ENCODE results near the gene SMIM1.

Gene SMIM1

DNA sequence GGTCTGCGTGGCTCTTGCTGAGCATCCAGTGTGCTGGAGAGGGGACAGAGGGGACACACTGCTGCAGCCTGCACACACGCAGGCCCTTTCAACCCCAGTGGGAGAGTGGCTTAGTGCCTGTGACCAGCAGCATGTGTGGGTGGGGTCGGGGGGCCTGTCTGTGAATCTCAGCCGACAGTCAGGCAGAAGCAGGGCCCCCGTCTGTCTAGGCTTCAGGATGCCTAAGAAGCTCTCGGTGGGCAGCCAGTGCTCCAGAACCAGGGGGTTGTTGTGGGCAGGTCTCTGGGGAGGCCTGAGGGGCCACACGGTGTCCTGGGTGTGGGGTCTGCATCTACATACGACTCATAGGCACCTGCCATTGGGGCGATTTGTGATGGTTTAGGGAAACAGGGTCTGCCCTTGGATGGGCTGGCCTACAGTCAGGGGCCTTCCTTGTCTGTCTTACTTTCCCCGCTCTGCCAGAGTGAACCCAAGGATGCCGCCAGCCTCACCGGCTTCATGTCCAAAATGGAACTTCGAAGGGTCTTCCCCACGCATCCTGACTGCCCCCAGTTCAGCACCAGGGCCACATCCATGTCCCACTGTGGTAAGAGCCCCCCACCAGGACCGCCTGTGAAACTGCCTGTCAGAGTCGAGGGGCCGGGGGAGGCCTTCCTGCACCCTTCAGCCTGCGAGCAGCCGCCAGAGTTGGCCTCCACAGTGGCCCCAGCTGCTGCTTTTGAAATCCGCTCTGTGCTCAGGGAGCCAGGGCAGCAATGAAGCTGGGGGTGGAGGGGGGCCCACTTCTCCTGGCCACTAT lies 18.7 kb upstream of the SMIM1 start:
- no peak for DNase-seq (ENCODE audit: low read depth in 2 of 3, low spot score in 2 of 3)

DNA sequence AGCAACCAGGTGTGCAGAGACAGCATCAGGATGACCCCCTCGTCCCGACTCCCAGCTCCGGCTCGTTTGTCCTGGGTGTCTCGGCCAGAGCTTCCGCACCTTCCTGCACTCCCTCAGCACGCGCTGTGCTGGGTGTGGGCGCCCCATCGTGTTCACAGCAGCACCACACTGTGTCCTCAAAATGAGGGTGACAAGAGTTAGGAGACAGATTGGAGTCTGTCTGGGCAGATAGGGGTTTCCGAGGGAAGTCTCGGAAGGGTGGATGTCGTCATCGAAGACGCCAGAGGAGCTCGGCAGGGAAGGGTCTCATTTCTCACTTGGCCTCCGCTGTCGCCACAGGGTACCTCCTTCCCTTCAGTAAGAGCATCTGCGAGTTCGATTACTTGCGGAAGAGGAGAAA lies 16.2 kb upstream of the SMIM1 start:
- no peak for DNase-seq (ENCODE audit: low read depth in 2 of 3, low spot score in 2 of 3)

DNA sequence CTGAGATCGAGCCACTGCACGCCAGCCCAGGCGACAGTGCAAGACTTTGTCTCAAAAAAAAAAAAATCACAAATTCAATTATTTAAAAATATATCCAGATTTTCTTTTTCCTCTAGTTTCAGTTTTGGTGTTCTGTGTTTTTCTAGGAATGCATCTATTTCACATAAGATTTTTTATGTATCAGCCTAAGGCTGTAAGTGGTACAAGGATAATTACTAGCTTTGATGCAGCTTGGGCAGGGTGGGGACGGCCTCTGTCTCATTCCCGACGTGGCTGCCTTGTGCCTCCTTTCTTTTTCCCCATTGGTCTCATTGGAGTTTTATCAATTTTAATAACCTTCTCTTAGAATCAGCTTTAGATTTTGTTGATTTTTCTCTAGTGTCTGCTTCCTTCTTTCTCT lies 13.4 kb upstream of the SMIM1 start:
- no peak for DNase-seq (ENCODE audit: low read depth in 2 of 3, low spot score in 2 of 3)

DNA sequence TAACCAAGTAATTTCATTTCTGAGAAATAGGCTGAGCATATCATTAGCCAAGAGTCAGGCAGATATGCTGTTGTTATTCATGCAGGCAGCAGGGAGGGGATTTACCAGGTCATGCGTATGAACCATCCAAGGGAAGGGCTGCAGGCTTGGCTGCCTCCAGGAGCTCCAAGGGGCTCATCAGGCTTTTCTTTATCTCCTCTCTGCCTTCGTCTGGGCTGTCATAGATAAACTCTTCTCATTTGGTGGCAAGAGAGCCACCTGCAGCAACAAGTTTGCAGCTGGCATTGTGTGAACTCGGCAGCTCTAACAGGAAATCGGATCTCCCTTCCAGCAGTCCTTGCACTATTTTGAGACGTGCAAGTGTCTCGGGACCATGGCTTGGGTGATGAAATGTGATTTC lies 12.8 kb upstream of the SMIM1 start:
- DNase-seq (ENCODE audit: low read depth in 2 of 3, low spot score in 2 of 3), result no peak

DNA sequence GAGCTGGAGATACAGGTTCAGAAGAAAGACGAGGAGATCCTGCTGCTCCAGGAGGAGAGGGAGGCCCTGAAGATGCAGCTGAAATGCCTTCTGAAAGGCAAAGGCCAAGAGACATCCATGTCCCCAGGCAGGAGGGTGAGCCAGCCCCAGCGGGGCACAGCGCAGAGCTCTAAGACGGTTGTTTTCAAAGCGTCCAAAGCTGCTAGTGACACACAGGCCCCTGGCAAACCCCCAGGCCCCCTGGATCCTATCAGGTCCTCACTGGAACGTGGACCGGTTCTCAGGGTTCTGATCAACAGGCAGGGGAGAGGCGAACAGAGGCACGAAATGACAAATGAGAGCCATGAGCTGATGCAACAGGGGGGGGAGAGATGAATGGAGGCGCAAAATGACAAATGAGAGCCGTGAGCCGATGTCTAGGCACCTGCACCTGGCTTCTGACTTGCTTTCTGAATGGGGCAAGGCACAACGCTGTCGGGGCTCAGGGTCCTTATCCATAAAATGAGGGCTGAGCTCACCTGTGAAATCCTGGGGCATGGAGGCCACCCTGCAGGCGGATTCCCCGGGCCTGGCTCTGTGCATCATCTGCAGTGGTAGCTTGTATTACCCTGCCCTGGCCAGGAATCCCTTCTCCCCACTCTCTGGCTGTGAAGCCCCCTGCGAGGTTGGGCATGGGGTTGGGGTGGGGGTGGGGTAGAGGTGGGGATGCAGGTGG lies 11.1 kb upstream of the SMIM1 start:
- no peak for DNase-seq (ENCODE audit: low read depth in 2 of 3, low spot score in 2 of 3)

DNA sequence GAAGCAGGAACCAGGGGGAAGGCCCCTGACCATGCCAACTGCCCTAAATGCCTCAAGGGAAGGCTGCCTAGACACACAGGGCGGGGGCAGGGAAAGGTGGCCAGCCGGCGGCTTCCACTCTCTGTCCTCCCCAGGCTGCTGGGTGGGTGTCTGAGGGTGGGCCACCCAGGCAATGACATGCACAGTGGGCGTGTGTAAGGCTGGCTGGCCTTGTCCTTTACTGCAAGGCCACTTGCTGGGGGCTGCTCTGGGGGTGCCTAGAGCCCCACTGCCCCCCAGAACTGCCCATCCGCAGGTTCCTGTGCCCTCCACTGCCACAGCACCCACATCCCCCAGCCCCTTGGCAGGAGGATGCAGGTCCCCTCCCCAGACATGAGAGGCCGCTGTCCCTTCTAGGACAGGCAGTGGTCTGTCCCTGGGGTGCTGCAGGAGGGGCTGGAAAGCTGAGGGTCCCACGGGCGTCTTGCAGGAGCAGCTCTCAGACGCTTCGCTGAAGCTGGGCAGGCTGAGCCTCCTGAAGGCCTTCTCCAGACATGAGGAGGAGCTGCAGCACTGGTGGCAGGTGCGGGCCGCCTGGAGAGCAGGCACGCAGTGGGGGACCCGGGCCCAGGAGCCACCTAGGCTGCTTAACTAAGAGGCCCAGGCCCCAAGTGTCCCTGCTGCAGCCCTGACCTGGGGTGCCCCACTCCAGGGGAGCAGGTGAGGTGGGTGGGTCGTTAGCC lies 10.2 kb upstream of the SMIM1 start:
- no peak for DNase-seq (ENCODE audit: low read depth in 2 of 3, low spot score in 2 of 3)

DNA sequence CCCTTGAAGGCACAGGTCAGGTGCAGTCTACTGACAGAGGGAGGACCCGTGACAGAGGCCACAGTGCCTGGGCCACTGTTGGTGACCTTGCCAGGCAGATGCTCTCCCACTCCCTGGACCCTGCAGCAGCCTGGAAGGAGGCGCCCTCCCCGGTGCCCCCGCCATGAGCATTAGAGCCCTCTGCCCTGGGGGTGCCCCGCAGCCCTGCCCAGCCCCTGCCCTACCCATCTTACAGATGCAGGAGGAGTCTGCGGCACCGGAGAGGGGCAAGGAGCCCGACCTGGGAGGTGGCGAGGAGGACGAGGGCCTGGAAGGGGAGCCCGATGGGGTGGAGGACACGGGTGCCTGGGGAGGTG lies 9.7 kb upstream of the SMIM1 start:
- DNase-seq (ENCODE audit: low read depth in 2 of 3, low spot score in 2 of 3), result no peak

DNA sequence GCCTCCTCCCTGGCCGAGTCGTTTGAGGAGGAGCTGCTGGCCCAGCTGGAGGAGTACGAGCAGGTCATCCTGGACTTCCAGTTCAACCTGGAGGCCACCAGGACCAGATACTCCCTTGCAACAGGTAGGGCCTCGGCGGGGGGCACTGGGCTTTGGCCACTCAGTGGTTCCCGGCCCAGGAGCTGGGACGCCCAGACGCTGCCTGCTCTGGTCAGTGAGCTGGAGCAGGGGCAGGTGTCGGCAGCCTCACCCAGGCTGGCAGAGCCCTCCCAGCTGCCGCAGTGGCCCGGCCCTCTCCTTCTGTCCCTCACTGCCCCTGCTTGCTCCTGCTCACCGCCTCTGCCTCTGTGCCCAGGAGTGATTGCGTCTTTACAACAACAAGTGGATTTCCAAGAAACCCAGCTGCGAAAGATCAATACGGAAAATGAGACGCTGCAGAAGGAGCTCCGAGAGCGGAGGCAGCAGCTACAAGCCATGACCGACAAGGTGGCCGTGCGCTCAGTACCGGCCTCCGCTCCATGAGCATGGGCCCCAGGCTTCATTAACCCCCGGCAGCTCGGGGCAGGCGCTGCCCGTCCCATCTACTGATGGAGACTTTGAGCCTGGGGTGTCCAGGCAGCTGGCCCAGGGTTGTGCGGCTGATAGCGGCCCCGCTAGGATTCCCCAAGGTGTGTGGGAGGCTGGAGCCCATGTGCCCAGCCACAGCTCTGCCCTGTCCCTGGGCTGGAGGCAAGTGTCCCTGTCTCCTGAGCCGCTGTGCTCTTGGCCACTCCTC lies 9.0 kb upstream of the SMIM1 start:
- no peak for DNase-seq (ENCODE audit: low read depth in 2 of 3, low spot score in 2 of 3)

DNA sequence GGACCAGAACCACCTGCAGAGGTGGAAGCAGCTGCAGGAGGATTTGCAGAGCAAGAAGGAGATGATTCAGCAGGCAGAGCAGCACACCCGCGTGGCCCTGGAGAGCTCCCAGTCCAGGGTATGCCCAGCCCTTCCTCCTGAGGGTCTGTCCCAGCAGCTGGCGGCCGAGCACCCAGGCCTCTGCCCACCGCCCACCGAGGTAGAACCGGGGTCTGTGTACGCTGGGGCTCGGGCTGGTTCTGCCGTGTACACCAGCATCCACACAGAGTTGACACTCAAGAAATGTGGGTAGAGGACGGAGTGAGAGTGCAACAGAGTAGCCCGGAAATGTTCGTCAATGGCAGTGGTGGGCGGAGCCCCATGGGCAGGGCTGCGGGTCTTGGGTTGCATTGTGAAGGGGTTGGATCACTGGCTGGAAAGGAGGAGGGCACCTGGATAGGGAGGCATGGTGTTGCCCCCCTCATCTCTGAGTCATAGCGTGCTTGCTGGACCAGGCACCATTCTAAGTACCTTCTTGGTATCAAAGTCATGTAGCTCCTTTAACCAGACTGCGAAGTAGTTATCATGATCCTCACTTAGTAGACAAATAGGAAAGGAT lies 5.1 kb upstream of the SMIM1 start:
- no peak for DNase-seq (ENCODE audit: low read depth in 2 of 3, low spot score in 2 of 3)

DNA sequence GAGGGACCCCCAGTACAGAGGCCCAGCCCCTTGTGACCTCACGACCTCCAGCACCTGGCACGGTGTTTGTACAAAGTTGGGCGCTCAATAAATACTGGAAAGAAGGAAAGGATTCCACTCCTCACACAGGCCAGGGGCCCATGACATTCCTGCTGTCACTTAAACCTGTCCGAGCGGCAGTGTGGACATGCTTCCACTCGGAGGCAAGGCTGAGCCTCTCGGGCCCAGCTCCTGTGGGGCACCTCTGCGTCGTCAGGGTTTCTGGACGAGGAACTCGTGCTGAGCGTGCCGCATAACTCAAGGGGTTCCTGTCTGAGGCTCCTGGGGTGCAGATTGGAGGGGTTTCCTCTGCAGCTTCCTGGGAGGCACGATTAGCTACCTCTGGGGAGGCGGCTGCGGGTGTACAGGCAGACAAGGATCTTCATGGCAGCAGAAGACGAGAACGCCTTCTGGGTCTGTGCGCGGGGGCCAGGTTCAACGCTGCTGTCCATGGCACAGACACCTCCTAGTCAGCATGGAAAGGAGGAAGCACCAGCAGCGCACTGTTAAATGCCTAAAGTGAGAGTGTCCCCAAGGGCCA lies 3.6 kb upstream of the SMIM1 start:
- DNase-seq (ENCODE audit: low read depth in 2 of 3, low spot score in 2 of 3), result no peak

DNA sequence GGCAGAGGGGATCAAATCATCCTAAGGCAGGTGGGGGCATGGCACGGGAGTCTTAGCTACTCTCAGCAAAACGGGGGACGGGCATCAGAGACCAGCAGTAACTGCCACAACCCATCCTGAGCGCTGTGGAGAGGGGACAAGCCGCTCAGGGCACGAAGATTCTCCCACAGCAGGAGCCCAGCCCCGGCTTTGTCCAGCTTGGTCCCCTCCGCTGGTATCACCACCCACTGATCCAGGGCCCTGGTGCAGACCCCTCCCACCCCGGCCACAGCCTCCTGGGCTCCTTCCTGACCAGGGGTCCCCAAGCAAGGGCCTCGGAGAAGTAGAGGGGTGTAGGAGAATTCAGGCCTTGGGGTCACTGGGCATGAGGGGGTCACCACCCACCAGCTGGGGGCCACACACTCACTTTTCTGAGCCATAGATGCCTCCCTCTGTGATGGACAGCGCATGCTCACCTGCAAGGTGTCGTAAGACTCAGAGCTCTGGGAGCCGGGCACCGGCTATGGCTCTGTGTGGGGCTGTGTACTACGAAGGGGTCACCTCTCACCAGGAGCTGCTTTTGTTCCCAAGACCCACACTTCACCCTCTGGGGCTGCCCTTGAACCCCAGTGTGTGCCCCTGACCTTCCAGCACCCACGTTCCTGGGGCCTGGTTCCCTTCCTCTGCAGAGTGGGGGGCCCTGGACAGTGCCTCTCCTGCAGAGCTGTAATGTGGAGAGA lies 2.3 kb upstream of the SMIM1 start:
- DNase-seq (ENCODE audit: low read depth in 2 of 3, low spot score in 2 of 3), result no peak

DNA sequence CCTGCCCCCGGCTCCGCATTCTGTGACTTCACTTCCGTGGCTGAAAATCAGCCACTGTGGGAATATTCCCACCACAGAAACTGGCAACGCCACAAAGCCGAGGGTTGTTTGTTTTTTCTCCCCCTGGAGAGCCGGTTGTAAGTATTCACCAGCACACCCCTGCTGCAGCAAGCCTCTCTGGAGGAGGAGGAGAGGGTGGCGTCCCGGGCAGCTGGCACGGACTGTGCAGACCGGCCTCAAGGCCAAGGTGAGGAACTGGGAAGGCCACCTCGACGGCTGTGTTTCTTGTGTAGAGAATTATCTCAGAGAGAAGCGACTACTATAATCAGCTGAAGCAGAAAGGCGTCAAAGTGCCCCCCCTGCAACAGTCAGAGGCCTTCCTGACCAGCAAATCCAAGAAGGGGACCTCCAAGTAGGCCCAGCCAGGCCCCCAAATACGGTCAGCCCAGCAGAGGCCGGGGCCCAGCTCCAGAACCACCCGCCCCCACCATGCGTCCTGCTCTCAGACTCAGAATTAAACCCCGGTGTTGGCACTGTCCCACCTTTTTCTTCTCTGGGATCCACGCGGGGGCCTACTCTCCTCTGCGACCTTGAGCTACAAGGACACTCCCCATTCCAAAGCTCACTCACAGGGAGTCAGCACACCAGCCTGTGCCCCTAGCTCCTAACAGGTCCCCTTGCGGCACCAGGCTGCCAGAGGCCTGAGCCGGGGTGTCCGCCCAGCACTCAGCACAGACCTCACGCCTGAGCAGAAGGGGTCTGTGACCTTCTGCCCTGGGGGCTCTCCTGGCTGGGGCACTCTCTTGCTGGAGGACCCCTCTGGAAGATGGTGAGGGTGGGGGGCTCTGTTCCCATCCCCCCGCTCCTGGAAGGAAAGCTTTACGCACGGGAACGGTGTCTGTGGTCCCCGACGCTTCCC lies 1.2 kb upstream of the SMIM1 start:
- DNase-seq (ENCODE audit: low read depth in 2 of 3, low spot score in 2 of 3), result no peak

DNA sequence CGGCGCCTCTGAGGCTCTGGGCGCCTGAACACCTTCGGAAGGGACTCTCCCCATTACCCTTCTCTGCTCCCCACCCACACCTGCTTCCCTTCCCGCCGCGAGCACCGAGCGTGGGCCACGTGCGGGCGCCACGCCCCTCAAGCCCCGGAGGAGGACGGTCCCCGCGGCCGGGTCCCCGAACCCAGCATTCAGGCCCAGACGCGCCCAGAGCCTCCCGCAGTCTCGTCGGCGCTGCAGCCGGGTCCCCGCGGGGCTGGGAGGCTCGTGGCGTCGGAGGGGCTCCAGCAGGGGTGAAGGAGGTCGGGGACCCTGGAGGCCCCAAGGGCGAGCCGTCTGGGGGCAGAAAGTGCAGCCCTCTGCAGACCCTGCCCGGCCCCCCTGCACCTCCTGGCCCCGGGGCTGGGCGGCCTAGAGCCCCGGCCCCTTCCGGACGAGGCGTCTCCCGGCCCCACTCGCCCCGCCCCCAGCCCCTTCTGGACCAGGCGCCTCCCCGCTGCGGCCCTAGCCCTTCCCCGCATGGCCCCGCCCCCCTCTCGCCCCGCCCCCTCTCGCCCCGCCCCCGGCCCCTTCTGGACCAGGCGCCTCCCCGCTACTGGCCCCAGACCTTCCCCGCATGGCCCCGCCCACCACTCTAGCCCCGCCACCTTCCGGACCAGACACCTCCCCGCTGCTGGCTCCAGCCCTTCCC lies 378 bp upstream of the SMIM1 start:
- peak; percentile 48 to 71 (median 71) for DNase-seq (ENCODE audit: low read depth in 2 of 3, low spot score in 2 of 3)

DNA sequence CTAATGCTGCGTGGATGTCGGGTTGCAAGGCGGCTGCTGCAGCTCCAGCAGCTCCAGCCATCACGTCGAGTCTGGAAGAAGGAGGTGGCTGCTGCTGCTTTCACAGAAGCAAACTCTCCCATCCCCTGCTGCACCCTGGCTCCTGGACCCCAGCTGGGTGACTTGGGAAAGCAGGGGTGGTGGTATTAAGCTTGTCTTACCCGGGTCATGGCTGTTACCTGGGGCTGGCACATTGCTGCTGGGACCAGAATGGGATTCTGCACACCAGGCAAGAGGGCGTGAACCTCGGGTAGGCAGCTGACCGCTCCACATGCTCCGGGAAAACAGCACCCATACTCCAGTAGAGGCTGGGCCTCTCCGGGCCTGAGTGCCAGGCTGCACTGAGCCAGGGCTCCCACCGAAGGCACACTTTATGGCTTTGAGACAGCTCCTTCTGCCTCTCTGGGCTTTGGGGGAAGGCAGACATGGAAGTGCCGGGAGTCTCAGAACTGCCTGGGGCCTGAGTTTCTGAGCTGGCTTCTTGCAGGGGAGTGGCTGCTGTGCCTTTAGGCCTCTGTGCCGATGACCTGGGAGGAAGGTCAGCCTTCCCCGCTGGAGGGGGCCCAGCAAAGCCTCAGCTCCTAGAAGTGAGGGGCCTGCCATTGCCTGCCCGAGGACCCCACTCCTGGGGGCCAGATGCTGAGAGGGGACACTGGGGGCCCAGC lies 1.2 kb downstream of the SMIM1 start:
- no peak for DNase-seq (ENCODE audit: low read depth in 2 of 3, low spot score in 2 of 3)

DNA sequence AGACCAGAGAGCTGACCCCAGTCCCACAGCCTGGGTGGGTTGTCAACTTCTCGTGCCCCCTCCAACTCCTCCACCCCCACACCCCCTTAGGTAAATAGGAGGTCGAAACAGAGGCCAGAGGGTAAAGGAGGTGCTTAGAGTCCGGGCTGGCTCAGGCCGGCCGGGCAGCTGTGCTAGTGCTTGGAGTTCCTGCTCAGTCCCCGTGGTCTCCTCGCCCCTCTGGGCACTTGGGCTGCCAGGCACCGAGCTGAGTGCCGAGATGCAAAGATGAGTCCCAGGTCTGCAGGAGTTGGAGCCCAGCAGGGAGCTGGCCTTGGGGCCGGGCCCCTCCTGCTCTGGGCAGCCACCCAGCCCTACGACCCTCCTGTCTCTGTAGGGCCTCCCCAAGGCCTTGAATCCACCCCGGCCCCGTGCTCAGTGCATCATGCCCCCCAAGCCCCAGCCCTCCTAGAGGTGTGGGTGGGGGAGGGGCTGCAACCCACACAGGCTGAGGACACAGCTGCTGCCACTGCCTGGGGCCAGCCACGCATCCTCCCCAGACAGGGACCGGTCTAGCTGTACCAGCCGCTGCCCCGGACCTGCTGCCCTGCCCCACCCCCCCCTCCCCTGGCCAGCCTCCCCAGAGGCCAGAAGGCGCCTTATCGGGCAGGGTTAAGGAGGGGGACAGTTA lies 1.9 kb downstream of the SMIM1 start:
- no peak for DNase-seq (ENCODE audit: low read depth in 2 of 3, low spot score in 2 of 3)

DNA sequence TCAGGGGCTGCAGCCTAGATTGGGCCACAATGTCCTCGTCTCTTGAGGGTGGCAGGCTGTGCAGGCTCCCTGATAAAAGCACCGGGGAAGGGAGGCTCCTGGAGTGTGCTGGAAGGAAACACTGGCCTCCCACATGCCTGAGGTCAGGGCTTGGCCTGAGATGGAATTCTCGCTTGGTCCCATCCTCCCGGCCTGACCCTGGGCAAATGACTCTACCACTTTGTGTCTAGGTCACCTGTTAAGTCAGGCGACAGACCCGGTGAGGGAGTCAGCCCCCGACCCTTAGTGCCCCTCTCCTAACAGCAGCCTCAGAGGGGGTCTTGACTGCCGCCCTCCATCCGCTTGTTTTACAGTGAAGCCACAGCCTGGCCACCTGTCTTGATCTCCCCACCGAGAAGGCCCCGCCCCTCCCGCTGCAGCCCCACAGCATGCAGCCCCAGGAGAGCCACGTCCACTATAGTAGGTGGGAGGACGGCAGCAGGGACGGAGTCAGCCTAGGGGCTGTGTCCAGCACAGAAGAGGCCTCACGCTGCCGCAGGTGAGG lies 2.5 kb downstream of the SMIM1 start:
- DNase-seq (ENCODE audit: low read depth in 2 of 3, low spot score in 2 of 3), result no peak
